Activated B cell treated with CpG ODN at 0.5 μM for 24 hours (primary cell): ENCODE data around the gene ADCY3. TPM values are rescaled to one million over a fixed set of nuclear protein-coding genes. Genes with fewer than 3 reads are reported as not detected.

Experiments used
- ATAC-seq: fragments of 200-7000 bp; cut with Tn5 transposase; one replicate; pipeline ENCODE4 v1.10.0; 2021; ENCODE audit warnings: low read depth, mild to moderate bottlenecking, moderate library complexity
- CTCF ChIA-PET: fragments of 350-600 bp; sonication (Branson Sonifier 250); formaldehyde crosslinking; loops from one replicate; lab custom pipeline; 2021; ENCODE audit warnings: antibody characterized with exemption; lab: Charles Lee
- POLR2A ChIA-PET: fragments of 350-600 bp; sonication (Branson Sonifier 250); formaldehyde crosslinking; loops from one replicate; lab custom pipeline; 2021; ENCODE audit warnings: antibody characterized with exemption; lab: Charles Lee
- DNase-seq: peaks from one replicate; pipeline ENCODE4 v3.0.0; 2022
- H3K27ac Mint-ChIP-seq: one replicate; pipeline ENCODE4 v1.8.0; 2020; ENCODE audit warnings: mixed read lengths
- H3K27me3 Mint-ChIP-seq: one replicate; pipeline ENCODE4 v1.8.0; 2021; ENCODE audit warnings: mixed read lengths
- H3K36me3 Mint-ChIP-seq: one replicate; pipeline ENCODE4 v1.8.0; 2021; ENCODE audit warnings: low read depth, mixed read lengths
- H3K4me1 Mint-ChIP-seq: one replicate; pipeline ENCODE4 v1.8.0; 2021; ENCODE audit warnings: mixed read lengths
- H3K4me3 Mint-ChIP-seq: one replicate; pipeline ENCODE4 v1.8.0; 2020; ENCODE audit warnings: mild to moderate bottlenecking, mixed read lengths
- H3K9me3 Mint-ChIP-seq: one replicate; pipeline ENCODE4 v1.8.0; 2020; ENCODE audit warnings: mixed read lengths
- CTCF ChIP-seq: fragments of 200-600 bp; IDR thresholded peaks from one replicate; pipeline ENCODE4 v1.8.0; 2022; ENCODE audit warnings: antibody characterized with exemption, mild to moderate bottlenecking
- intact Hi-C: fragments of 100-400 bp; cut with micrococcal nuclease; formaldehyde crosslinking; loops from one replicate; pipeline ENCODE4 v1.15.1; 2024
- total RNA-seq: library from RNA; stranded (reverse); gene quantifications from 2 replicates; pipeline ENCODE4 v1.2.3, GENCODE V29; 2022

Gene ADCY3
- total RNA-seq, 1 donor from 2014 or later, result 126 TPM

- intact Hi-C loops, result no loop called here
Measured at GRCh38 chr2:24819442-24820174, 100.4 kb downstream of the ADCY3 start.

DNA sequence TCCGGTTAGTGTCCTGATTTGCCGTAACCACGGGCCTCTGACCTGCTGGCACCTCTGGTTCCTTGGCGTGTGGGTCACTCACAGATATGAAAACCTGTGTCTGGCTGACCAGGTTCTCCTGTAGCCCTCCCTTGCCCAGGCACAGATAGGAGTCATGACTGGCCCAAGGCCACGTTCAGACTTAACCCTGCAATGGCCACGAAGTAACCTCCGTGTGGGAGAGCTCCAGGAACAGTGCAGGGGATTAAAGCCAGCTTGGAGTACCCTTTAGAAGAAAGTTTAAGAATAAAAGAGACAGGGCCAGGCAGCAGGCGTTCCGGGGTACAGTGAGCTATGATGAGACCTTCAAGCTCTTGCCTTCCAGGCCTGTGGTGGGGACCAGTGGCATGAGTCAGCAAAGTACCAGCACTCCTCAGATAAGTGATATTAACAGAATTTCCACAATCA, 101.3 kb downstream of the ADCY3 start:
- Mint-ChIP-seq H3K36me3 (peaks cover 80% of the 10 kb centered on the region), H3K4me3 (no peak overlapping the region), H3K9me3 (no peaks in the 10 kb centered on the region), H3K4me1 (no peaks in the 10 kb centered on the region), H3K27me3 (no peaks in the 10 kb centered on the region), H3K27ac (no peak overlapping the region)
- POLR2A ChIA-PET, result no interaction called here
- CTCF ChIA-PET, result interaction anchor here (1.3 to 2.2 kb wide), 2 partner anchors 9 to 409 kb away, joined by 3 to 7 read pairs; no protein-coding TSS in a partner anchor
- DNase-seq (no peak), ATAC-seq (no peak)
- no peak for TF ChIP-seq CTCF
- intact Hi-C loops, result no loop called here

More at GRCh38 chr2:24819442-24820174, 100.4 kb downstream of the ADCY3 start:
- ATAC-seq (no peak), DNase-seq (no peak)
- Mint-ChIP-seq H3K9me3 (no peaks in the 10 kb centered on the region), H3K27ac (no peak overlapping the region), H3K36me3 (peaks cover 84% of the 10 kb centered on the region), H3K4me1 (no peaks in the 10 kb centered on the region), H3K27me3 (no peaks in the 10 kb centered on the region), H3K4me3 (no peak overlapping the region)
- ChIA-PET POLR2A (interaction anchor here (0.6 kb wide), 1 partner anchor 41 kb away, joined by 3 read pairs; no protein-coding TSS in a partner anchor), CTCF (interaction anchor here (2.2 kb wide), 1 partner anchor 409 kb away, joined by 7 read pairs; no protein-coding TSS in a partner anchor)
- TF ChIP-seq CTCF, result no peak

DNA sequence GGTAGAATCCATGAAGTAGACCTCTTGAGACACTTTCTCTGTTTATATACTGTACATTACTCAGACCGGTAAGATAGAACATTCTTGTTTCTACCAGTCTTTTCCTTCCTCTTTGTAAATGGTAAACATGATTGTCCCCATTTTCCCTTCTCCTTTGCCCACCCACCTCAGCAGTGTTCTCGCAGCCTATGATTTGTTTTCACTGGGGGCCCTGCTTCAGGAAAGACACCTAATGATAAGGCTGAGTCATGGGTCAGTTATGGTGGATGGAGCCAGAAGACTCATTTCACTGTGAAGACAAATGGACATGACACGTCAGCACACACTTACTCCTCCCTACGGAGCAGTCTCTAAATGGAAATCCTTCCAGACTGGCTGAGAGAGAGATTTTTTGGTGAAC, 103.2 kb downstream of the ADCY3 start:
- DNase-seq, result no peak
- Mint-ChIP-seq H3K4me1 (no peaks in the 10 kb centered on the region), H3K36me3 (peaks cover 63% of the 10 kb centered on the region), H3K27ac (no peak overlapping the region), H3K4me3 (no peak overlapping the region), H3K27me3 (no peaks in the 10 kb centered on the region), H3K9me3 (no peaks in the 10 kb centered on the region)
- ChIA-PET CTCF (interaction anchor here (1.4 to 1.9 kb wide), 2 partner anchors 11 to 407 kb away, joined by 3 to 4 read pairs; no protein-coding TSS in a partner anchor), POLR2A (no interaction called here)
- intact Hi-C loops, result no loop called here
- no peak for ATAC-seq
- TF ChIP-seq CTCF, result no peak

DNA sequence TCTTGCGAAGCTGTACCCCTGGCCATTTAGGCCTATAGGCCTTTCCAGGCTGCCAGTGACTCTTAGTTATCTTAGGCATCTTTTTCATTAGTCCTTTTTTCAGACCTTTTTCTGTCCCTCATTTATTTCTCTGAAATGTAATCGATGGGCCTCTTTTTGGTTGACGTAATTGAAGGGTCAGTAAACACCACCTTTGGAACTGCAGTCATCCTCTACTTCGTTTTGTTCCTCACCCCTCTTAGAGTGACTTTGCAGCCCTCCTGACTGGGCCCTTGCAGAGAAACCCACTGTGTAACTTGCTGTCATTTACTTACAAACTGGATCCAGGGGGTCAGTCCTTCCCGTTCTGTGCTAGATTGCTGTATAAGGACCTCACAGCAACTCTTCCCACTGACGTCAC, 103.6 kb downstream of the ADCY3 start:
- intact Hi-C loops, result no loop called here
- no peak for TF ChIP-seq CTCF
- ChIA-PET CTCF (interaction anchor here (1.9 kb wide), 1 partner anchor 11 kb away, joined by 4 read pairs; no protein-coding TSS in a partner anchor), POLR2A (no interaction called here)
- no peaks in the 10 kb centered on the region for H3K27me3 Mint-ChIP-seq
- DNase-seq (no peak), ATAC-seq (no peak)
- no peaks in the 10 kb centered on the region for H3K4me1 Mint-ChIP-seq
- H3K9me3 Mint-ChIP-seq, result no peaks in the 10 kb centered on the region
- H3K36me3 Mint-ChIP-seq, result peaks cover 59% of the 10 kb centered on the region
- no peak overlapping the region for H3K27ac Mint-ChIP-seq
- H3K4me3 Mint-ChIP-seq, result no peak overlapping the region

- TF ChIP-seq CTCF, result no peak
- no peaks in the 10 kb centered on the region for H3K4me1 Mint-ChIP-seq
- H3K27ac Mint-ChIP-seq, result no peak overlapping the region
- ATAC-seq (no peak), DNase-seq (no peak)
- H3K4me3 Mint-ChIP-seq, result no peak overlapping the region
- CTCF ChIA-PET, result interaction anchor here (1.9 kb wide), 1 partner anchor 12 kb away, joined by 4 read pairs; no protein-coding TSS in a partner anchor
- POLR2A ChIA-PET, result no interaction called here
- peaks cover 46% of the 10 kb centered on the region for H3K36me3 Mint-ChIP-seq
- no peaks in the 10 kb centered on the region for H3K27me3 Mint-ChIP-seq
- no peaks in the 10 kb centered on the region for H3K9me3 Mint-ChIP-seq
- intact Hi-C loops, result no loop called here
Measured at GRCh38 chr2:24815171-24815570, 104.9 kb downstream of the ADCY3 start.
